ENCODE results near the gene MRPL1. TPM values are rescaled to one million over a fixed set of nuclear protein-coding genes. Genes with fewer than 3 reads are reported as not detected.

Gene MRPL1
- total and polyA plus RNA-seq, 9 of the 15 experiments (the other 6 are each of a cell fraction or from before 2014, with no cell fraction given), result 38.4 to 75.7 (median 63.7) TPM

GRCh38 chr4:77881460-77882295 is 19.0 kb downstream of the MRPL1 start (continued):
- TF ChIP-seq KAT7 (CRISPR knock-in tag; IDR thresholded peaks at IDR 0.05; ENCODE audit: borderline replicate concordance), result no peak
- TF ChIP-seq ZNF695 (CRISPR knock-in tag; IDR thresholded peaks at IDR 0.05), result no peak
- TF ChIP-seq FOSL1 (tag; conservative IDR thresholded peaks at IDR 0.05), result 0 out of 2 replicates have a peak, but pooled peaks have one; percentile 41
- TF ChIP-seq RBM25 (IDR thresholded peaks at IDR 0.05; ENCODE audit: low read depth, low read length, severe bottlenecking), result peak; percentile 6
- TF ChIP-seq ZNF121 (CRISPR knock-in tag; conservative IDR thresholded peaks at IDR 0.05), result peak; percentile 83
- TF ChIP-seq ZC3H11A (IDR thresholded peaks at IDR 0.05; ENCODE audit: low read depth, low read length), result no peak
- TF ChIP-seq SPI1 (IDR thresholded peaks at IDR 0.05; ENCODE audit: borderline replicate concordance, low read depth, low read length), result no peak
- TF ChIP-seq NR2F6 (CRISPR knock-in tag; IDR thresholded peaks at IDR 0.05), result no peak
- no peak for TF ChIP-seq ZKSCAN3 (CRISPR knock-in tag; IDR thresholded peaks at IDR 0.05)
- peak; percentile 59; the same call in 1 of the 2 replicates for TF ChIP-seq ZNF316 (IDR thresholded peaks at IDR 0.05)

DNA sequence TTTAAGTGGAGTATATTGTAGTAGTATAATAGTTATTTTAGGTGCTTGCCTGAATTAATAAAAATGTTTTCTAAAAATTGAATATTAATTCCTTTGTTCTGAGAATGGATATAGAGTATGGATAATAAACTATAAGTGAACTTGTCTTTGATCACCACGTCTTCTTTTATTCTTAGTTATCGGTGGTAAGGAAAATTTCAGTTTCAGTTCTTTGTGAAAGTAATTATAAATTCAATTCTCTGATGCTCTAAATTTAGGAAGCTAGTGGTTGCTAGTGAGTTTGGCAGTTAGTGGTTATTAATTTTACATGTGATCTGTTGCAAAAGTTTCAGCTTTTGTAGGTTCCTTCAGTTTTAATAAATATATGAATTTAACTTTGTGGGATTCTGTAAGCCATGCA is 30.8 kb downstream of the MRPL1 start:
- no peak overlapping the region for H3K4me3 ChIP-seq
- in situ Hi-C loops (cut with MboI), result no loop called here
- no peak overlapping the region for H3K27ac ChIP-seq (ENCODE audit: extremely low read depth, low read depth, low read length)
- no peak overlapping the region for H3K9ac ChIP-seq (ENCODE audit: insufficient read depth in 1 of 2, low read depth in 2 of 2, low read length in 2 of 2)
- H3K36me3 ChIP-seq (ENCODE audit: control insufficient read depth, insufficient read depth, low read length), result peaks cover 42% of the 10 kb centered on the region
- CTCF ChIA-PET (ENCODE audit: low intra/inter-chr PET ratio), result no interaction called here
- no peaks in the 10 kb centered on the region for H3K79me2 ChIP-seq (ENCODE audit: control insufficient read depth, insufficient read depth, low read length)
- FAIRE-seq (no peak), DNase-seq (ENCODE audit: extremely low read depth in 1 of 4, low spot score in 3 of 4) (no peak), ATAC-seq (no peak)
- no peaks in the 10 kb centered on the region for H4K20me1 ChIP-seq (replicated peaks; ENCODE audit: control insufficient read depth, insufficient read depth, low read length)
- H2AFZ ChIP-seq (ENCODE audit: low read depth, low read length), result no peak overlapping the region
- no peaks in the 10 kb centered on the region for H3K27me3 ChIP-seq (ENCODE audit: control insufficient read depth in 2 of 2, insufficient read depth in 2 of 2, low read length in 2 of 2)
- H3K4me2 ChIP-seq (ENCODE audit: insufficient read depth, low read length), result no peak overlapping the region
- no peaks in the 10 kb centered on the region for H3K9me3 ChIP-seq (replicated peaks; ENCODE audit: control insufficient read depth, insufficient read depth, low read depth, low read length)
- POLR2A ChIA-PET, result no interaction called here
- H3K4me1 ChIP-seq (replicated peaks in 1 of 2; ENCODE audit: control insufficient read depth in 2 of 2, insufficient read depth in 2 of 2, low read length in 2 of 2), result no peaks in the 10 kb centered on the region
- no TSS peak for BruUV-seq (replicated peaks)
- no peaks in the 10 kb centered on the region for H3K9me1 ChIP-seq (ENCODE audit: control insufficient read depth, insufficient read depth, low read length)
- intact Hi-C loops (cut with micrococcal nuclease), result no loop called here
- 97% methylated on average over 2 of the region's 2 CpGs for WGBS (ENCODE audit: insufficient coverage, low coverage, missing lambda C conversion rate)
- no peak for TF ChIP-seq SNIP1 (IDR thresholded peaks at IDR 0.05; ENCODE audit: low read depth)
- no peak for TF ChIP-seq SUPT5H (IDR thresholded peaks at IDR 0.05)
- no peak for TF ChIP-seq PHTF2 (CRISPR knock-in tag; IDR thresholded peaks at IDR 0.05)
- TF ChIP-seq ZNF586 (CRISPR knock-in tag; conservative IDR thresholded peaks at IDR 0.05), result no peak
- no peak for TF ChIP-seq EGR1 (conservative IDR thresholded peaks at IDR 0.05)
- TF ChIP-seq EWSR1 (IDR thresholded peaks at IDR 0.05; ENCODE audit: borderline replicate concordance, low read depth, partially characterized antibody), result no peak
- TF ChIP-seq, protein P1, sequence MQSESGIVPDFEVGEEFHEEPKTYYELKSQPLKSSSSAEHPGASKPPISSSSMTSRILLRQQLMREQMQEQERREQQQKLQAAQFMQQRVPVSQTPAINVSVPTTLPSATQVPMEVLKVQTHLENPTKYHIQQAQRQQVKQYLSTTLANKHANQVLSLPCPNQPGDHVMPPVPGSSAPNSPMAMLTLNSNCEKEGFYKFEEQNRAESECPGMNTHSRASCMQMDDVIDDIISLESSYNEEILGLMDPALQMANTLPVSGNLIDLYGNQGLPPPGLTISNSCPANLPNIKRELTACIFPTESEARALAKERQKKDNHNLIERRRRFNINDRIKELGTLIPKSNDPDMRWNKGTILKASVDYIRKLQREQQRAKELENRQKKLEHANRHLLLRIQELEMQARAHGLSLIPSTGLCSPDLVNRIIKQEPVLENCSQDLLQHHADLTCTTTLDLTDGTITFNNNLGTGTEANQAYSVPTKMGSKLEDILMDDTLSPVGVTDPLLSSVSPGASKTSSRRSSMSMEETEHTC (IDR thresholded peaks at IDR 0.05), result no peak
- TF ChIP-seq ETV1 (tag; conservative IDR thresholded peaks at IDR 0.05; ENCODE audit: low read depth), result no peak
- no peak for TF ChIP-seq ZNF695 (CRISPR knock-in tag; IDR thresholded peaks at IDR 0.05)
- TF ChIP-seq, protein P2, sequence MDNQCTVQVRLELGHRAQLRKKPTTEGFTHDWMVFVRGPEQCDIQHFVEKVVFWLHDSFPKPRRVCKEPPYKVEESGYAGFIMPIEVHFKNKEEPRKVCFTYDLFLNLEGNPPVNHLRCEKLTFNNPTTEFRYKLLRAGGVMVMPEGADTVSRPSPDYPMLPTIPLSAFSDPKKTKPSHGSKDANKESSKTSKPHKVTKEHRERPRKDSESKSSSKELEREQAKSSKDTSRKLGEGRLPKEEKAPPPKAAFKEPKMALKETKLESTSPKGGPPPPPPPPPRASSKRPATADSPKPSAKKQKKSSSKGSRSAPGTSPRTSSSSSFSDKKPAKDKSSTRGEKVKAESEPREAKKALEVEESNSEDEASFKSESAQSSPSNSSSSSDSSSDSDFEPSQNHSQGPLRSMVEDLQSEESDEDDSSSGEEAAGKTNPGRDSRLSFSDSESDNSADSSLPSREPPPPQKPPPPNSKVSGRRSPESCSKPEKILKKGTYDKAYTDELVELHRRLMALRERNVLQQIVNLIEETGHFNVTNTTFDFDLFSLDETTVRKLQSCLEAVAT (IDR thresholded peaks at IDR 0.05), result no peak
- no peak for TF ChIP-seq ATF1 (CRISPR knock-in tag; IDR thresholded peaks at IDR 0.05)
- TF ChIP-seq ATF1 (tag; IDR thresholded peaks at IDR 0.05), result no peak
- TF ChIP-seq FOXA3 (CRISPR knock-in tag; conservative IDR thresholded peaks at IDR 0.05 in 1 of 2, IDR thresholded peaks at IDR 0.05 in 1 of 2), result no peak

All from K562 (cell line).